Measurements from ENCODE around the gene PPP2R2D. TPM values are rescaled to one million over a fixed set of nuclear protein-coding genes. Genes with fewer than 3 reads are reported as not detected.

PPP2R2D gene
- polyA plus RNA-seq, 1 experiment, result 27.2 TPM

DNA sequence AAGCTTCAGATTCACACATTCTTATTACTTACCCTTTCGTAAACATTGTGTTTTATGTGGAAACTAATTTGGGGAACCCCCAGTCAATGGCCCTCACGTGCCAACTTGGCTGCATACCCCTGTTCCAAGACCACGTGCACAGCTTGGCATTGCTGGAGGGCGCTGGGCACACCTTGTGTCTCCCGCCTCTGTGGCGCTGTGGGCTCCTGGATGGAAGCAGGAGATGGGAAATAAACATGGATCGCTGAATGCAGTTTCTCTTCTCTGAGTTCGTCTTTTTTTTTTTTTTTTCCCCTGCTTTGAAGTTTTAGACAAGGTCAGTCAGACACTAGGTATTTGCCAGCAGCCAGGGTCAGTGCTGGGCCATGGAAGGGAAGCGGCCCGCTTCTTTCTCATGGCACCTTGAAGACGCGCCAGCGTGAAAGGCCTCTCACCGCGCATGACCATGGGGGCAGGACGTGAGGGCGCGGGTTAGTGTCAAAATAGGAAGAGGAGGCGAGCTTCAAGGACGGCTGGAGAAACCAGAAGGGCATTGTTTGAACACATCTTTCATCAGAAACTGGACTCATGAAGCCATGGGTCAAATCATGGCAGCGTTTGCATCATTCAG, 53.7 kb downstream of the PPP2R2D start:
- no peaks in the 10 kb centered on the region for H3K27me3 ChIP-seq (ENCODE audit: control insufficient read depth, insufficient read depth, low read length)
- H3K27ac ChIP-seq (ENCODE audit: low read depth, low read length), result no peak overlapping the region
- no peak for TF ChIP-seq CTCF (IDR thresholded peaks at IDR 0.05; ENCODE audit: low read depth, low read length)
- no peaks in the 10 kb centered on the region for H3K9me3 ChIP-seq (ENCODE audit: control insufficient read depth, insufficient read depth, low read length)
- ChIA-PET CTCF (no interaction called here), POLR2A (no interaction called here)
- H3K4me3 ChIP-seq (ENCODE audit: low read depth, low read length), result no peak overlapping the region
- no peak for DNase-seq (ENCODE audit: low read depth, low spot score)

DNA sequence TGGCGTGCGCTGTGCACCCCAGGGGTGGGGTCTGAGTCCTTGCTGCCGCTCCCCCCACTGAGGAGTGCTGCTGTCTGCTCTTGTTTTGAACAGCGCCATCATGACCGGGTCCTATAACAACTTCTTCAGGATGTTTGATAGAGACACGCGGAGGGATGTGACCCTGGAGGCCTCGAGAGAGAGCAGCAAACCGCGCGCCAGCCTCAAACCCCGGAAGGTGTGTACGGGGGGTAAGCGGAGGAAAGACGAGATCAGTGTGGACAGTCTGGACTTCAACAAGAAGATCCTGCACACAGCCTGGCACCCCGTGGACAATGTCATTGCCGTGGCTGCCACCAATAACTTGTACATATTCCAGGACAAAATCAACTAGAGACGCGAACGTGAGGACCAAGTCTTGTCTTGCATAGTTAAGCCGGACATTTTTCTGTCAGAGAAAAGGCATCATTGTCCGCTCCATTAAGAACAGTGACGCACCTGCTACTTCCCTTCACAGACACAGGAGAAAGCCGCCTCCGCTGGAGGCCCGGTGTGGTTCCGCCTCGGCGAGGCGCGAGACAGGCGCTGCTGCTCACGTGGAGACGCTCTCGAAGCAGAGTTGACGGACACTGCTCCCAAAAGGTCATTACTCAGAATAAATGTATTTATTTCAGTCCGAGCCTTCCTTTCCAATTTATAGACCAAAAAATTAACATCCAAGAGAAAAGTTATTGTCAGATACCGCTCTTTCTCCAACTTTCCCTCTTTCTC, 55.0 kb downstream of the PPP2R2D start:
- Histone ChIP-seq H3K9me3 (ENCODE audit: control insufficient read depth, insufficient read depth, low read length) (no peaks in the 10 kb centered on the region; the same call in 1 of the 2 replicates), H3K27ac (ENCODE audit: low read depth, low read length) (no peak overlapping the region), H3K4me3 (ENCODE audit: low read depth, low read length) (no peak overlapping the region), H3K27me3 (ENCODE audit: control insufficient read depth, insufficient read depth, low read length) (no peaks in the 10 kb centered on the region)
- ChIA-PET CTCF (no interaction called here), POLR2A (no interaction called here)
- TF ChIP-seq CTCF (IDR thresholded peaks at IDR 0.05; ENCODE audit: low read depth, low read length), result no peak
- DNase-seq (ENCODE audit: low read depth, low spot score), result no peak

DNA sequence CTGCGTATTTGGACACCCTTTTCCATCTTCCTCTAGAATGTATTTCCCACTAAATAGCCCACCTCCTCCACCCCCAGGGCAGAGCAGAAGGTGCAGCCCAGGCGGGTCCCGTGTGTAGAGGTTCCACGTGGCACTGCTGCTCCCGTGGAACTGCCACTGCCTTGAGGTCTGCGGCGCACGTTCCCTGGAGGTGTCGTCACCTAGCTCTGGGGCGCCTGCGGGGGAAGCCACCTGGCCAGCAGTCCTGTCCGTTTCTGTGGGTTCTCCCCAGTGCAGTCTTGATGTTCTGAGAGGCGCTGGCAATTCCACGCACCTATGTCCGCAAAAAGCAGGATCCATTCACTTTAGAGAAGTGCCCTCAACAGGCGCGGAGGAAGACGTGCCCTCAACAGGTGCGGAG, 59.0 kb downstream of the PPP2R2D start:
- Histone ChIP-seq H3K27ac (ENCODE audit: low read depth, low read length) (no peak overlapping the region), H3K27me3 (ENCODE audit: control insufficient read depth, insufficient read depth, low read length) (no peaks in the 10 kb centered on the region), H3K9me3 (ENCODE audit: control insufficient read depth, insufficient read depth, low read length) (peaks cover 3% of the 10 kb centered on the region; the same call in 1 of the 2 replicates), H3K4me3 (ENCODE audit: low read depth, low read length) (no peak overlapping the region)
- no peak for TF ChIP-seq CTCF (IDR thresholded peaks at IDR 0.05; ENCODE audit: low read depth, low read length)
- CTCF ChIA-PET, result no interaction called here
- POLR2A ChIA-PET, result no interaction called here
- no peak for DNase-seq (ENCODE audit: low read depth, low spot score)

GRCh38 chr10:131960631-131961046, 59.8 kb downstream of the PPP2R2D start:
- DNase-seq (ENCODE audit: low read depth, low spot score), result no peak
- ChIA-PET CTCF (interaction anchor here (0.5 kb wide), 1 partner anchor 82 kb away, joined by 4 read pairs; no protein-coding TSS in a partner anchor), POLR2A (interaction anchor here (0.5 kb wide), 1 partner anchor 28 kb away, joined by 4 read pairs; no protein-coding TSS in a partner anchor)
- no peak for TF ChIP-seq CTCF (IDR thresholded peaks at IDR 0.05; ENCODE audit: low read depth, low read length)
- Histone ChIP-seq H3K4me3 (ENCODE audit: low read depth, low read length) (no peak overlapping the region), H3K27ac (ENCODE audit: low read depth, low read length) (no peak overlapping the region), H3K27me3 (ENCODE audit: control insufficient read depth, insufficient read depth, low read length) (no peaks in the 10 kb centered on the region), H3K9me3 (ENCODE audit: control insufficient read depth, insufficient read depth, low read length) (peaks cover 10% of the 10 kb centered on the region; the same call in 1 of the 2 replicates)
